K562 (cell line): ENCODE measurements around the gene LTA. TPM values are rescaled to one million over a fixed set of nuclear protein-coding genes. Genes with fewer than 3 reads are reported as not detected.

Experiments used
- BHLHE40 ChIP-seq: IDR thresholded peaks from 2 replicates; pipeline ENCODE4 v1.6.1; 2011; ENCODE audit warnings: low read length, improper control_type of control experiment
- BMI1 ChIP-seq: fragments of 150-350 bp; IDR thresholded peaks from 2 replicates; pipeline ENCODE4 v1.6.1; 2014; ENCODE audit warnings: low read length
- CTBP1 ChIP-seq: fragments of 450-650 bp; IDR thresholded peaks from 2 replicates; pipeline ENCODE4 v1.6.1; 2016; ENCODE audit warnings: borderline replicate concordance
- REST ChIP-seq, 2 experiments: fragments of 450-650 bp; formaldehyde crosslinking in 1 of 2; IDR thresholded peaks; 2 replicates each; pipeline versions ENCODE4 v1.4.0 to v1.6.1; 2014 to 2020; ENCODE audit warnings: mild to moderate bottlenecking in 2 of 2, borderline replicate concordance in 1 of 2, low read depth in 1 of 2
- ZNF766 ChIP-seq: fragments of 200-800 bp; sonication (Bioruptor generic); conservative IDR thresholded peaks from 2 replicates; pipeline ENCODE4 v1.6.1; 2016; ENCODE audit warnings: missing genetic modification characterization, missing compliant biosample characterization
- polyA plus RNA-seq, 8 experiments: library from polyadenylated mRNA; depleted of rRNA in 4 of 8; stranded (reverse) in 5 of 8; unstranded in 3 of 8; fragments of >200 nt; fragmentation: Nextera tagmentation in 2 of 8; fragmentation: Illumina TruSeq in 1 of 8; extraction: Ambion mirVana in 2 of 8; extraction: Trizol in 1 of 8; gene quantifications; 2 replicates each; pipeline versions ENCODE4 v1.2.1 to v1.2.3, GENCODE V29; 2011 to 2014; ENCODE audit warnings: inconsistent platforms in 1 of 8, missing spikeins in 1 of 8
- total RNA-seq, 7 experiments: library from RNA; depleted of rRNA in 6 of 7; stranded (reverse); fragments of >200 nt in 6 of 7; fragmentation: Illumina TruSeq in 2 of 7; extraction: Trizol in 2 of 7; gene quantifications; 2 replicates each; pipeline versions ENCODE4 v1.2.1 to v1.2.3, GENCODE V29; 2011 to 2021; ENCODE audit warnings: low replicate concordance in 1 of 7

LTA gene
- total and polyA plus RNA-seq, 9 of the 15 experiments (the other 6 are each of a cell fraction or from before 2014, with no cell fraction given) = 0.80 TPM; not detected in 8

- no peak for TF ChIP-seq REST (IDR thresholded peaks at IDR 0.05; ENCODE audit: borderline replicate concordance)
- TF ChIP-seq REST (CRISPR knock-in tag; IDR thresholded peaks at IDR 0.05; ENCODE audit: low read depth) = no peak
- TF ChIP-seq ZNF766 (CRISPR knock-in tag) = no peak
- TF ChIP-seq CTBP1 = 0 out of 2 replicates have a peak, but pooled peaks have one; percentile 20
- peak; percentile 80 for TF ChIP-seq BHLHE40
- no peak for TF ChIP-seq BMI1
Measured at GRCh38 chr6:31568537-31568961, 3.5 kb upstream of the LTA start (continued).
